Pons (tissue), 1 donor: Measurements from ENCODE around the gene GJA9.
"Not testable (repeated sequence)": the region's sequence is repeated elsewhere in the genome, so short reads cannot be mapped to it uniquely, and the experiment has no call there.

Source experiments
- DNase-seq: peaks from one replicate; pipeline ENCODE4 v3.0.0-alpha.2; 2016; ENCODE audit warnings: low spot score

The GJA9 gene

GRCh38 chr1:38873027-38873969 lies 8.1 kb downstream of the GJA9 start, which contains the start of gene MYCBP:
Gene MYCBP (minus strand): TSS chr1:38873348. CDS start chr1:38873305, 43 bp downstream.
- DNase-seq: peak; percentile 94

GRCh38 chr1:38872401-38873026 lies 8.9 kb downstream of the GJA9 start:
- peak; percentile 31 for DNase-seq

GRCh38 chr1:38870996-38871395 lies 10.4 kb downstream of the GJA9 start:
- DNase-seq: no peak

- DNase-seq: no peak
These were observed 14.2 kb downstream of the GJA9 start for GRCh38 chr1:38867208-38867607.

GRCh38 chr1:38865112-38865715 lies 16.2 kb downstream of the GJA9 start:
- DNase-seq: no peak

GRCh38 chr1:38860454-38860795 lies 21.0 kb downstream of the GJA9 start:
- peak; percentile 37 for DNase-seq

- DNase-seq: peak; percentile 97
These were observed 21.6 kb downstream of the GJA9 start, which contains the start of gene RRAGC for GRCh38 chr1:38859561-38860453. Gene RRAGC (minus strand): TSS chr1:38859772. CDS start chr1:38859646, 126 bp downstream.

GRCh38 chr1:38858833-38859560 lies 22.4 kb downstream of the GJA9 start:
- DNase-seq: no peak

GRCh38 chr1:38852780-38853179 lies 28.6 kb downstream of the GJA9 start:
- no peak for DNase-seq

- DNase-seq: no peak
These were observed 33.3 kb downstream of the GJA9 start for GRCh38 chr1:38848071-38848470.

GRCh38 chr1:38846210-38846609 lies 35.2 kb downstream of the GJA9 start:
- DNase-seq: no peak

- DNase-seq: not testable (repeated sequence)
These were observed 36.3 kb downstream of the GJA9 start for GRCh38 chr1:38845088-38845487.

- no peak for DNase-seq
These were observed 41.1 kb downstream of the GJA9 start for GRCh38 chr1:38840281-38840680.

- DNase-seq: no peak
These were observed 42.0 kb downstream of the GJA9 start for GRCh38 chr1:38839363-38839762.

GRCh38 chr1:38836316-38836715 lies 45.1 kb downstream of the GJA9 start:
- DNase-seq: not testable (repeated sequence)

- peak; percentile 89 for DNase-seq
These were observed 46.2 kb downstream of the GJA9 start for GRCh38 chr1:38834937-38835827.

- DNase-seq: no peak
These were observed 47.1 kb downstream of the GJA9 start for GRCh38 chr1:38834221-38834782.

- DNase-seq: peak; percentile 29
These were observed 48.2 kb downstream of the GJA9 start for GRCh38 chr1:38833146-38833545.

GRCh38 chr1:38832370-38832734 lies 49.0 kb downstream of the GJA9 start:
- no peak for DNase-seq
